ENCODE measurements around the gene POLD1. TPM values are rescaled to one million over a fixed set of nuclear protein-coding genes. Genes with fewer than 3 reads are reported as not detected.

The POLD1 gene
- total RNA-seq, 1 donor from 2014 or later, result 18.9 TPM

- Mint-ChIP-seq H3K36me3 (ENCODE audit: low read depth, unreplicated experiment) (no peaks in the 10 kb centered on the region), H3K27ac (ENCODE audit: unreplicated experiment) (peak overlapping the region; percentile 66)
- peak; percentile 33 for DNase-seq (ENCODE audit: low read depth)
Measured at GRCh38 chr19:50431343-50432220, 47.4 kb downstream of the POLD1 start.

GRCh38 chr19:50432221-50433028 lies 48.3 kb downstream of the POLD1 start, which contains the start of gene MYBPC2:
MYBPC2 (plus strand) TSS chr19:50432892; CDS start chr19:50432954, 62 bp downstream.
- peaks cover 3% of the 10 kb centered on the region for H3K4me1 Mint-ChIP-seq (ENCODE audit: low read depth, unreplicated experiment)
- H3K27me3 Mint-ChIP-seq (ENCODE audit: low read depth, unreplicated experiment), result peaks cover 32% of the 10 kb centered on the region

More at GRCh38 chr19:50431343-50432220, 47.4 kb downstream of the POLD1 start:
- peaks cover 11% of the 10 kb centered on the region for H3K4me1 ChIP-seq (ENCODE audit: insufficient read depth, low read length)
- TF ChIP-seq EZH2 (IDR thresholded peaks at IDR 0.05; ENCODE audit: insufficient read depth, low read length) (no peak), CTCF (IDR thresholded peaks at IDR 0.05; ENCODE audit: insufficient read depth, low read depth, low read length) (no peak)
- Mint-ChIP-seq H3K4me1 (ENCODE audit: low read depth, unreplicated experiment) (peaks cover 3% of the 10 kb centered on the region), H3K4me3 (ENCODE audit: unreplicated experiment) (peak overlapping the region; percentile 89), H3K9me3 (ENCODE audit: unreplicated experiment) (peaks cover 1% of the 10 kb centered on the region), H3K27me3 (ENCODE audit: low read depth, unreplicated experiment) (peaks cover 24% of the 10 kb centered on the region)
- no peak overlapping the region for H3K27ac ChIP-seq (ENCODE audit: low read depth, low read length)
- H3K79me2 ChIP-seq (ENCODE audit: insufficient read depth, low read length), result no peaks in the 10 kb centered on the region
- no peak for FAIRE-seq
- H4K20me1 ChIP-seq (ENCODE audit: insufficient read depth, low read length), result no peaks in the 10 kb centered on the region
- H3K27me3 ChIP-seq (ENCODE audit: insufficient read depth, low read length), result peaks cover 22% of the 10 kb centered on the region
- H3K9ac ChIP-seq (ENCODE audit: low read length), result peak overlapping the region; percentile 47
- H2AFZ ChIP-seq (ENCODE audit: low read depth, low read length), result peak overlapping the region; percentile 90
- no peaks in the 10 kb centered on the region for H3K36me3 ChIP-seq (ENCODE audit: insufficient read depth, low read length)
- peak overlapping the region; percentile 56 for H3K4me3 ChIP-seq (ENCODE audit: insufficient read depth, low read depth, low read length)
- peak overlapping the region; percentile 88 for H3K4me2 ChIP-seq (ENCODE audit: low read length)
- no peaks in the 10 kb centered on the region for H3K9me3 ChIP-seq (ENCODE audit: insufficient read depth, low read depth, low read length)

More at GRCh38 chr19:50432221-50433028, 48.3 kb downstream of the POLD1 start, which contains the start of gene MYBPC2:
- H3K4me3 Mint-ChIP-seq (ENCODE audit: unreplicated experiment), result peak within 1 kb of the TSS; percentile 89
- Histone ChIP-seq H3K4me3 (ENCODE audit: insufficient read depth, low read depth, low read length) (peak within 1 kb of the TSS; percentile 56), H4K20me1 (ENCODE audit: insufficient read depth, low read length) (no peaks in the 10 kb centered on the region), H3K79me2 (ENCODE audit: insufficient read depth, low read length) (no peaks in the 10 kb centered on the region), H3K4me1 (ENCODE audit: insufficient read depth, low read length) (peaks cover 11% of the 10 kb centered on the region), H3K9me3 (ENCODE audit: insufficient read depth, low read depth, low read length) (no peaks in the 10 kb centered on the region), H2AFZ (ENCODE audit: low read depth, low read length) (peak within 1 kb of the TSS; percentile 90), H3K27me3 (ENCODE audit: insufficient read depth, low read length) (peaks cover 22% of the 10 kb centered on the region), H3K9ac (ENCODE audit: low read length) (peak within 1 kb of the TSS; percentile 47), H3K36me3 (ENCODE audit: insufficient read depth, low read length) (no peaks in the 10 kb centered on the region), H3K27ac (ENCODE audit: low read depth, low read length) (no peak within 1 kb of the TSS), H3K4me2 (ENCODE audit: low read length) (peak within 1 kb of the TSS; percentile 88)
- no peak for DNase-seq (ENCODE audit: low read depth)
- no peak within 1 kb of the TSS for H3K27ac Mint-ChIP-seq (ENCODE audit: unreplicated experiment)
- FAIRE-seq, result no peak
- TF ChIP-seq CTCF (IDR thresholded peaks at IDR 0.05; ENCODE audit: insufficient read depth, low read depth, low read length) (no peak), EZH2 (IDR thresholded peaks at IDR 0.05; ENCODE audit: insufficient read depth, low read length) (peak; percentile 49)
- H3K9me3 Mint-ChIP-seq (ENCODE audit: unreplicated experiment), result peaks cover 1% of the 10 kb centered on the region
- H3K36me3 Mint-ChIP-seq (ENCODE audit: low read depth, unreplicated experiment), result no peaks in the 10 kb centered on the region

Measured in astrocyte (in vitro differentiated cells and primary cell).